Spleen (tissue), 7 donors: Measurements from ENCODE around the gene FAM124B.

ENCODE experiments used
- CTCF ChIP-seq, 11 experiments: fragments of 200-600 bp in 7 of 11; fragments of 450-650 bp in 4 of 11; sonication (generic) in 4 of 11; IDR thresholded peaks in 8 of 11; conservative IDR thresholded peaks in 3 of 11; 1 replicate in 7 of 11; 2 replicates in 4 of 11; pipeline versions ENCODE4 v1.4.0 to v1.8.0; 2016 to 2021; ENCODE audit warnings: antibody characterized with exemption in 11 of 11, inconsistent platforms in 4 of 11, mild to moderate bottlenecking in 1 of 11
- POLR2A ChIP-seq, 3 donors: fragments of 450-650 bp; IDR thresholded peaks; one replicate each; pipeline ENCODE4 v1.5.1; 2017; ENCODE audit warnings: antibody characterized with exemption in 3 of 3, mild to moderate bottlenecking in 1 of 3
- donor health status: DM: no; HTN: no; CAD: no; lungs with moderate emphysema.
- donor health status: DM: no; HTN: no; CAD: no.
- donor health status: DM: no; HTN: no; CAD: no.

GRCh38 chr2:224335991-224336390 lies 65.9 kb downstream of the FAM124B start:
- no peak for TF ChIP-seq CTCF (IDR thresholded peaks at IDR 0.05 in 8 of 11, conservative IDR thresholded peaks at IDR 0.05 in 3 of 11)
- no peak for TF ChIP-seq POLR2A (IDR thresholded peaks at IDR 0.05)
